ENCODE data around the gene ZNF644.
"Not testable (repeated sequence)": the region's sequence is repeated elsewhere in the genome, so short reads cannot be mapped to it uniquely, and the experiment has no call there.

The ZNF644 gene

DNA sequence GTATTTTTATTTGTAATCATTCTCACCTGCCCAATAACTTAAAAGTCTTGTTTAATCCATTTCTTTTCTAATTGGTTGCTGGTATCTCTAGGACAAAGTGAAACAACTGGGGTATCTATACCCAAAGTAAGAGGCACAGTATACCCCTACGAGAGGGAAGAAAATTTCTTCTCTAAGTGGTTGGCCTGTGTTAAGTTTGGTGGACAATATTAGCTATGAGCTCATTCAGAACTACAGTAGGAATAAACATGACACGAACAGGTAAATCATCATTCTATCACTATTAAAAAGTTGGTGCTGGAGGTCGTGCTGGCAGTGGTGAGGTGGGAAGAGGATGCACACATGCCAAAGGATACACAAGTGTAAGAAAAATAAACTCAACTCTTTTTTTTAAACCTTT lies 99.6 kb downstream of the ZNF644 start:
- H3K4me3 ChIP-seq (ENCODE audit: low read length in 2 of 2) = no peak overlapping the region
- no peak overlapping the region for H3K9ac ChIP-seq (ENCODE audit: low read depth in 1 of 2, low read length in 2 of 2)
- peaks cover 1 to 5% of the 10 kb centered on the region in 2 donors for H3K36me3 ChIP-seq (ENCODE audit: control insufficient read depth in 2 of 2, insufficient read depth in 2 of 2, low read length in 2 of 2)
- no peak overlapping the region for H3K27ac ChIP-seq (ENCODE audit: low read depth in 2 of 2, low read length in 2 of 2)
- peaks cover 0 to 2% of the 10 kb centered on the region in 2 donors for H3K4me1 ChIP-seq (ENCODE audit: control insufficient read depth in 2 of 2, insufficient read depth in 2 of 2, low read length in 2 of 2)
- H3K9me3 ChIP-seq (ENCODE audit: control insufficient read depth in 2 of 2, low read length in 2 of 2) = no peaks in the 10 kb centered on the region
- no peaks in the 10 kb centered on the region for H3K27me3 ChIP-seq (ENCODE audit: control insufficient read depth in 2 of 2, insufficient read depth in 2 of 2, low read length in 2 of 2)

GRCh38 chr1:90919900-90920299 lies 101.9 kb downstream of the ZNF644 start:
- H3K36me3 ChIP-seq (ENCODE audit: control insufficient read depth in 2 of 2, insufficient read depth in 2 of 2, low read length in 2 of 2) = peaks cover 7 to 14% of the 10 kb centered on the region in 2 donors
- no peak overlapping the region for H3K27ac ChIP-seq (ENCODE audit: low read depth in 2 of 2, low read length in 2 of 2)
- H3K27me3 ChIP-seq (ENCODE audit: control insufficient read depth in 2 of 2, insufficient read depth in 2 of 2, low read length in 2 of 2) = no peaks in the 10 kb centered on the region
- peaks cover 0 to 2% of the 10 kb centered on the region in 2 donors for H3K4me1 ChIP-seq (ENCODE audit: control insufficient read depth in 2 of 2, insufficient read depth in 2 of 2, low read length in 2 of 2)
- no peaks in the 10 kb centered on the region for H3K9me3 ChIP-seq (ENCODE audit: control insufficient read depth in 2 of 2, low read length in 2 of 2)
- no peak overlapping the region for H3K9ac ChIP-seq (ENCODE audit: low read depth in 1 of 2, low read length in 2 of 2)
- no peak overlapping the region for H3K4me3 ChIP-seq (ENCODE audit: low read length in 2 of 2)

- Histone ChIP-seq H3K4me3 (ENCODE audit: low read length in 2 of 2) (no peak overlapping the region), H3K27ac (ENCODE audit: low read depth in 2 of 2, low read length in 2 of 2) (no peak overlapping the region), H3K4me1 (ENCODE audit: control insufficient read depth in 2 of 2, insufficient read depth in 2 of 2, low read length in 2 of 2) (peaks cover 0 to 2% of the 10 kb centered on the region in 2 donors)
Observed at GRCh38 chr1:90919190-90919719, 102.6 kb downstream of the ZNF644 start.

GRCh38 chr1:90911353-90911752 lies 110.5 kb downstream of the ZNF644 start:
- H3K27me3 ChIP-seq (ENCODE audit: control insufficient read depth in 2 of 2, insufficient read depth in 2 of 2, low read length in 2 of 2) = no peaks in the 10 kb centered on the region
- no peaks in the 10 kb centered on the region for H3K4me1 ChIP-seq (ENCODE audit: control insufficient read depth in 2 of 2, insufficient read depth in 2 of 2, low read length in 2 of 2)
- H3K4me3 ChIP-seq (ENCODE audit: low read length in 2 of 2) = no peak overlapping the region
- H3K9me3 ChIP-seq (ENCODE audit: control insufficient read depth in 2 of 2, low read length in 2 of 2) = no peaks in the 10 kb centered on the region
- peaks cover 0 to 3% of the 10 kb centered on the region in 2 donors for H3K36me3 ChIP-seq (ENCODE audit: control insufficient read depth in 2 of 2, insufficient read depth in 2 of 2, low read length in 2 of 2)
- no peak overlapping the region for H3K27ac ChIP-seq (ENCODE audit: low read depth in 2 of 2, low read length in 2 of 2)
- H3K9ac ChIP-seq (ENCODE audit: low read depth in 1 of 2, low read length in 2 of 2) = no peak overlapping the region

More at GRCh38 chr1:90919190-90919719, 102.6 kb downstream of the ZNF644 start:
- Histone ChIP-seq H3K9ac (ENCODE audit: low read depth in 1 of 2, low read length in 2 of 2) (no peak overlapping the region), H3K27me3 (ENCODE audit: control insufficient read depth in 2 of 2, insufficient read depth in 2 of 2, low read length in 2 of 2) (no peaks in the 10 kb centered on the region), H3K36me3 (ENCODE audit: control insufficient read depth in 2 of 2, insufficient read depth in 2 of 2, low read length in 2 of 2) (peaks cover 7 to 14% of the 10 kb centered on the region in 2 donors), H3K9me3 (ENCODE audit: control insufficient read depth in 2 of 2, low read length in 2 of 2) (no peaks in the 10 kb centered on the region)

DNA sequence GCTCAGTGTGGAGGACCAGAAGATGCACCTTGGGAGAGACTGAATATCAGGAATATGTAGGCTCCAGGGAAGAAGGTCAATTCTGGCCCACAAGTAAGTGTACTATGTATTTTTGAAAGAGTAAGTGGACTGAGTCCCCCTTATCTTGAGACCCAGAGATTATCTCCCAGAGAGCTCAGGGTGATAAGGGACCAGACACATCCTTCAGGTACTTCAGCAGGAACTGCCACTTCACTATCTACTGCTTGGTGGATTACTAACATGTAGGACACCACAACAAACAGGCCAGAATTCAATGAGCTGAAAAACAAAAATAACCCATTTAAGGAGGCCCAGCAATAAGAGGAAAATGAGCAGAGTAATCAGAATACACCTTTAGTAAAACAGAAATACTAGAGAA lies 119.2 kb downstream of the ZNF644 start:
- Histone ChIP-seq H3K9ac (ENCODE audit: low read depth in 1 of 2, low read length in 2 of 2) (no peak overlapping the region), H3K36me3 (ENCODE audit: control insufficient read depth in 2 of 2, insufficient read depth in 2 of 2, low read length in 2 of 2) (peaks cover 0 to 5% of the 10 kb centered on the region in 2 donors), H3K9me3 (ENCODE audit: control insufficient read depth in 2 of 2, low read length in 2 of 2) (no peaks in the 10 kb centered on the region), H3K4me3 (ENCODE audit: low read length in 2 of 2) (no peak overlapping the region), H3K4me1 (ENCODE audit: control insufficient read depth in 2 of 2, insufficient read depth in 2 of 2, low read length in 2 of 2) (no peaks in the 10 kb centered on the region), H3K27me3 (ENCODE audit: control insufficient read depth in 2 of 2, insufficient read depth in 2 of 2, low read length in 2 of 2) (no peaks in the 10 kb centered on the region), H3K27ac (ENCODE audit: low read depth in 2 of 2, low read length in 2 of 2) (no peak overlapping the region)

DNA sequence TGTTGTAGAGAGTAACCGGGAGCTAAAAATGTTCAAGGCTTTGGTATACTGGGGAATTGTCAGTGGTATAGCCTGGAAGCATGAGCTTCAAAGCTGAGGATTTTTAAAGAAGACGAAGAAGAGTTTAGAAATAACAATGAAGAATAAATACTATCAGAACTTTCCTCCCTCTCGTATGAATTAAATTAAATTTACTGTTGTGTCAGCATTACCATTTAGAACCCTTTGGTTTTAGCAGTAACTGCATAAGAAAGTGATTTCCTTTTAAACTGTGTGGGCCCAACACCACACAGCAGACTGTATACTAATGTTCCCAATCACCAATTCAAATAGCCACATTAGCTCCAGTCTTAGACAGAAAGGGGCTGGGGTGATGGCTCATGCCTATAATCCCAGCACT lies 122.6 kb downstream of the ZNF644 start:
- no peaks in the 10 kb centered on the region for H3K4me1 ChIP-seq (ENCODE audit: control insufficient read depth in 2 of 2, insufficient read depth in 2 of 2, low read length in 2 of 2)
- no peaks in the 10 kb centered on the region for H3K9me3 ChIP-seq (ENCODE audit: control insufficient read depth in 2 of 2, low read length in 2 of 2)
- H3K4me3 ChIP-seq (ENCODE audit: low read length in 2 of 2) = no peak overlapping the region
- H3K9ac ChIP-seq (ENCODE audit: low read depth in 1 of 2, low read length in 2 of 2) = no peak overlapping the region
- H3K27me3 ChIP-seq (ENCODE audit: control insufficient read depth in 2 of 2, insufficient read depth in 2 of 2, low read length in 2 of 2) = no peaks in the 10 kb centered on the region
- H3K36me3 ChIP-seq (ENCODE audit: control insufficient read depth in 2 of 2, insufficient read depth in 2 of 2, low read length in 2 of 2) = peaks cover 0 to 5% of the 10 kb centered on the region in 2 donors
- H3K27ac ChIP-seq (ENCODE audit: low read depth in 2 of 2, low read length in 2 of 2) = no peak overlapping the region

GRCh38 chr1:90893679-90894078 lies 128.2 kb downstream of the ZNF644 start:
- H3K4me1 ChIP-seq (ENCODE audit: control insufficient read depth in 2 of 2, insufficient read depth in 2 of 2, low read length in 2 of 2); H3K9me3 ChIP-seq (ENCODE audit: control insufficient read depth in 2 of 2, low read length in 2 of 2); H3K4me3 ChIP-seq (ENCODE audit: low read length in 2 of 2); H3K36me3 ChIP-seq (ENCODE audit: control insufficient read depth in 2 of 2, insufficient read depth in 2 of 2, low read length in 2 of 2); H3K27me3 ChIP-seq (ENCODE audit: control insufficient read depth in 2 of 2, insufficient read depth in 2 of 2, low read length in 2 of 2); H3K9ac ChIP-seq (ENCODE audit: low read depth in 1 of 2, low read length in 2 of 2); H3K27ac ChIP-seq (ENCODE audit: low read depth in 2 of 2, low read length in 2 of 2): not testable (repeated sequence)

DNA sequence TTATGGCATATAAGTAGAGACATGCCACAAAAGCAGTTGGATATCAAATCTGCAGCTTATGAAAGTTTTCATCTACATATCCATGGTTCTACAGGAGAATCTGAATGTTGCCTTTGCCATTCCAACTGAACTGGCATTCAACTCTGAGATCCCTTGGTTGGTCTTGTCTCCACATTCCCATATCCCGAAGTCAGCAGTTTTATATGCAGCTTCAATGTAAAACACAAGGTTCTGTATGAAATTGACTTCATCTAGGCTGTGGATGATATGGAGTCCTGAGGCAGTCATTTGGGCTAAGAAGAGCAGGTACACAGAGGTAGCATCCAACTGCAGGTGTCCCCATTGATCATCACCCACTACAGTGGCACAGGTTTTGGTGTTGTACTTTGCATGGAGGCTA lies 129.0 kb downstream of the ZNF644 start:
- H3K9ac ChIP-seq (ENCODE audit: low read depth in 1 of 2, low read length in 2 of 2); H3K9me3 ChIP-seq (ENCODE audit: control insufficient read depth in 2 of 2, low read length in 2 of 2); H3K4me1 ChIP-seq (ENCODE audit: control insufficient read depth in 2 of 2, insufficient read depth in 2 of 2, low read length in 2 of 2); H3K36me3 ChIP-seq (ENCODE audit: control insufficient read depth in 2 of 2, insufficient read depth in 2 of 2, low read length in 2 of 2); H3K27me3 ChIP-seq (ENCODE audit: control insufficient read depth in 2 of 2, insufficient read depth in 2 of 2, low read length in 2 of 2); H3K27ac ChIP-seq (ENCODE audit: low read depth in 2 of 2, low read length in 2 of 2); H3K4me3 ChIP-seq (ENCODE audit: low read length in 2 of 2): not testable (repeated sequence)

DNA sequence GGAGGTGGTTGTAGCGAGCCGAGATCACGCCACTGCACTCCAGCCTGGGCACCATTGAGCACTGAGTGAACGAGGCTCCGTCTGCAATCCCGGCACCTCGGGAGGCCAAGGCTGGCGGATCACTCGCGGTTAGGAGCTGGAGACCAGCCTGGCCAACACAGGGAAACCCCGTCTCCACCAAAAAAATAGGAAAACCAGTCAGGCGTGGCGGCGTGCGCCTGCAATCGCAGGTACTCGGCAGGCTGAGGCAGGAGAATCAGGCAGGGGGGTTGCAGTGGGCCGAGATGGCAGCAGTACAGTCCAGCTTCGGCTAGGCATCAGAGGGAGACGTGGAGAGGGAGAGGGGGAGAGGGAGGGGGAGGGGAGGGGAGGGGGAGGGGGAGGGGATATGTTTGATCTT lies 129.6 kb downstream of the ZNF644 start:
- not testable (repeated sequence) for H3K27ac ChIP-seq (ENCODE audit: low read depth in 2 of 2, low read length in 2 of 2); H3K27me3 ChIP-seq (ENCODE audit: control insufficient read depth in 2 of 2, insufficient read depth in 2 of 2, low read length in 2 of 2); H3K36me3 ChIP-seq (ENCODE audit: control insufficient read depth in 2 of 2, insufficient read depth in 2 of 2, low read length in 2 of 2); H3K9me3 ChIP-seq (ENCODE audit: control insufficient read depth in 2 of 2, low read length in 2 of 2); H3K4me1 ChIP-seq (ENCODE audit: control insufficient read depth in 2 of 2, insufficient read depth in 2 of 2, low read length in 2 of 2); H3K4me3 ChIP-seq (ENCODE audit: low read length in 2 of 2); H3K9ac ChIP-seq (ENCODE audit: low read depth in 1 of 2, low read length in 2 of 2)

- H3K36me3 ChIP-seq (ENCODE audit: control insufficient read depth in 2 of 2, insufficient read depth in 2 of 2, low read length in 2 of 2); H3K4me3 ChIP-seq (ENCODE audit: low read length in 2 of 2); H3K27ac ChIP-seq (ENCODE audit: low read depth in 2 of 2, low read length in 2 of 2); H3K9me3 ChIP-seq (ENCODE audit: control insufficient read depth in 2 of 2, low read length in 2 of 2); H3K9ac ChIP-seq (ENCODE audit: low read depth in 1 of 2, low read length in 2 of 2); H3K27me3 ChIP-seq (ENCODE audit: control insufficient read depth in 2 of 2, insufficient read depth in 2 of 2, low read length in 2 of 2); H3K4me1 ChIP-seq (ENCODE audit: control insufficient read depth in 2 of 2, insufficient read depth in 2 of 2, low read length in 2 of 2): not testable (repeated sequence)
Observed at GRCh38 chr1:90891756-90892155, 130.1 kb downstream of the ZNF644 start.

- Histone ChIP-seq H3K4me1 (ENCODE audit: control insufficient read depth in 2 of 2, insufficient read depth in 2 of 2, low read length in 2 of 2) (no peaks in the 10 kb centered on the region), H3K9ac (ENCODE audit: low read depth in 1 of 2, low read length in 2 of 2) (no peak overlapping the region), H3K4me3 (ENCODE audit: low read length in 2 of 2) (no peak overlapping the region), H3K27me3 (ENCODE audit: control insufficient read depth in 2 of 2, insufficient read depth in 2 of 2, low read length in 2 of 2) (no peaks in the 10 kb centered on the region), H3K9me3 (ENCODE audit: control insufficient read depth in 2 of 2, low read length in 2 of 2) (peaks cover 14 to 19% of the 10 kb centered on the region in 2 donors), H3K36me3 (ENCODE audit: control insufficient read depth in 2 of 2, insufficient read depth in 2 of 2, low read length in 2 of 2) (no peaks in the 10 kb centered on the region), H3K27ac (ENCODE audit: low read depth in 2 of 2, low read length in 2 of 2) (no peak overlapping the region)
Observed at GRCh38 chr1:90882221-90882620, 139.6 kb downstream of the ZNF644 start.
